ENCODE data around the gene TIMM23B.
"Not testable (repeated sequence)": the region's sequence is repeated elsewhere in the genome, so short reads cannot be mapped to it uniquely, and the experiment has no call there.

TIMM23B gene

GRCh38 chr10:49977756-49978155 lies 35.9 kb downstream of the TIMM23B start:
- DNase-seq (ENCODE audit: low read depth): not testable (repeated sequence)

GRCh38 chr10:49987207-49987606 lies 45.4 kb downstream of the TIMM23B start:
- DNase-seq (ENCODE audit: low read depth): not testable (repeated sequence)

DNA sequence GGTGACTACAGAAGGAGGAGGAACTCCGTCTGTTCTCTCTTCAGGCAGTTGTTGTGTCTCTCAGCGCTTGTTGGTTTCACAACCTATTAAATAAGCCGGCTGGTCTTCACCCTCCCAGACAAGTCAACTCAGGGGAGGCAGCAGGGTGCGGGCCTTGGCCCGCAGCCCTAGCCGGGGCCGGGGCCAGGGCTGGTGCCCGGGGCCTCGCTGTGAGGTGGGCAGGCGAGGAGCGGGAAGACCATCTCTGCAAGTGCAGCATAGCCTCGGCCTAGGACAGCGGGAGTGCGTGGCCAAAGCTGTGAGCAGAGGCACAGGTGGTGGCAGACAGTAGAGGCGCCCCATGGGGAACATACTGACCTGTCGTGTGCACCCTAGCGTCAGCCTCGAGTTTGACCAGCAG lies 46.5 kb downstream of the TIMM23B start, which contains the start of gene AGAP6:
Gene AGAP6 (plus strand): TSS at position 31 of the 400 bp plus-strand sequence. CDS start 310 bp downstream, at position 341.
- DNase-seq (ENCODE audit: low read depth): not testable (repeated sequence)

DNA sequence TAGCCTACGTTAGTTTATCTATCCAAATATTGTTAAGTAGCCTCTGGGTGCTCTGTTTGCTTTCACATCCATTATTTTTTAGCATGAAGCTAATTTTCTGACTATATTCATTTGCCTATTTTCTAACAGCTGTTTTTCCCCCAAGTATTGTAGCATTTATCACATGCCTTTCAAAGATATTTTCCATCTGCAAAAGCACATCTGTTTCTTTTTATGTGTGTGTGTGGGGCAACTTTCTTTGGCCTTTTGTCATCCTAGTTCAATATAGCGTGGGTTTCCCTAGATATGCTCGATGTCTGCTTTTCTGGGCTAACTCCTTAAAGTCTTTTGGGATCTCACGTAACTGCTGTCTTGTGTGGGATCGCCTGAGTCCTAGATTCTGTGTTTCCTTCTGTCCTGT lies 53.5 kb downstream of the TIMM23B start:
- DNase-seq (ENCODE audit: low read depth): not testable (repeated sequence)

- DNase-seq (ENCODE audit: low read depth): not testable (repeated sequence)
Measured at GRCh38 chr10:50014024-50014423, 72.2 kb downstream of the TIMM23B start.

- not testable (repeated sequence) for DNase-seq (ENCODE audit: low read depth)
Measured at GRCh38 chr10:50015596-50016220, 73.9 kb downstream of the TIMM23B start.

GRCh38 chr10:50016926-50017325 lies 75.1 kb downstream of the TIMM23B start:
- DNase-seq (ENCODE audit: low read depth): not testable (repeated sequence)

DNA sequence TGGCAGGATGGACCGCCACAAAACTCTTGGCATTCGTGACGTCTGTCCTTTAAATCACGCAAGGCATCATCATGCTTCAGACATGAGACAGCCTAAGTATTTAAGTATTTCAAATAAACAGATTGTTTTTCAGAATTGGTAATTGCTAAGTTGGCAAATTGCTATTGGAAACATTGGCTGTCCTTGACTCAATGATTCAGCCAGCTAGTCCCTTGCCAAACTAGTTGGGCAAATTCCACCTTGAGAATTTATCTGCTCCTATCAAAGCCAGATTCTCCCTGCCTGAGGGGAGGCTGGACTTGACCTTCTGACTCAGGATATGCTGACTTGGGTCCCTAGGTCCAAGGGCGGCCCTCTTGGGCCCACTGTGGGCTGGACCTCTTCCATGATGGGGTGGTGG lies 75.8 kb downstream of the TIMM23B start:
- DNase-seq (ENCODE audit: low read depth): not testable (repeated sequence)

GRCh38 chr10:50019279-50019678 lies 77.4 kb downstream of the TIMM23B start:
- not testable (repeated sequence) for DNase-seq (ENCODE audit: low read depth)

- not testable (repeated sequence) for DNase-seq (ENCODE audit: low read depth)
Measured at GRCh38 chr10:50020451-50021024, 78.7 kb downstream of the TIMM23B start.

GRCh38 chr10:50021646-50022045 lies 79.8 kb downstream of the TIMM23B start:
- no peak for DNase-seq (ENCODE audit: low read depth)

Data from activated T-helper 9 cell treated with anti-CD3 and anti-CD28 coated beads, Interleukin-2, amount 50 U/mL, for 16 hours (primary cell).